GM12873 (cell line): Measurements from ENCODE around the gene DSC1.

Source experiments
- CTCF ChIP-seq: IDR thresholded peaks from 2 replicates; pipeline ENCODE4 v1.5.1; 2012; ENCODE audit warnings: low read depth, mild to moderate bottlenecking, moderate library complexity, low read length, control low read depth; ENCODE audit not compliant: insufficient read depth; ENCODE audit errors: missing control alignments

DSC1 gene

DNA sequence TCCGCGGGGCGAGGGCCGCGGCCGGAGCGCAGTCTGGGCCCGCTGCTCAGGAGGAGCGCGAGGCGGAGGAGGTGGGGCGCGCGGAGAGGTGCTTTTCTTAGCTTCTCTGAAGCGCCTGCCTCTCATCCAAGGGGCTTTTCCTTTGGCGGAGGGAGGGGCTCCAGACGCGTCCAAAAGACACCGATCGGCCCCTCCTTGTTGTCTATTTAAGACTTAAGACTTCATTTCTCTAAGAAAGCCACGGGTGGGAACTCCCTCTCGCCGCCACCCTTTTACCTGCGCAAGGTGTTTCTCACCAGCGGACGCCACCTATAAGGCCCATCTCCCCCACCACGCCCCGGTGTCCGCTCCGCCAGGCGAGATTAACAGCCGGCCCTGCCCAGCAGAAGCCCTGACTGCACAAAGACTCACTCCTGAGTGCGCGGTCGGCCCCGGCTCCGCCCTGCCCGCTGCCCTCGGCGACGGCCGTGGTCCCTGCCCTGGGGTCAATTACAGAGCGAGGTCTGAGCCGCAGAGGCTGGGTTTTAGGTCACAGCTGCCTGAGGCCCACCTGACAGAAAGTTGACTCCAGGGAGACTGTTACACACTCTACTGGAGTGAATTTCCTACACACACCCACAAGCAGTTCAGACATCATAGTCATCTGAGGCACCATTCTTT is 60.5 kb downstream of the DSC1 start, which contains the start of gene DSC2:
Gene DSC2, minus strand, starts transcription at position 397 of the 660 bp plus-strand sequence. CDS start 450 bp downstream, outside the sequence.
- no peak for TF ChIP-seq CTCF

GRCh38 chr18:31101183-31102024 is 61.3 kb downstream of the DSC1 start:
- no peak for TF ChIP-seq CTCF

- TF ChIP-seq CTCF, result no peak
Measured at GRCh38 chr18:31100436-31101182, 62.0 kb downstream of the DSC1 start.

DNA sequence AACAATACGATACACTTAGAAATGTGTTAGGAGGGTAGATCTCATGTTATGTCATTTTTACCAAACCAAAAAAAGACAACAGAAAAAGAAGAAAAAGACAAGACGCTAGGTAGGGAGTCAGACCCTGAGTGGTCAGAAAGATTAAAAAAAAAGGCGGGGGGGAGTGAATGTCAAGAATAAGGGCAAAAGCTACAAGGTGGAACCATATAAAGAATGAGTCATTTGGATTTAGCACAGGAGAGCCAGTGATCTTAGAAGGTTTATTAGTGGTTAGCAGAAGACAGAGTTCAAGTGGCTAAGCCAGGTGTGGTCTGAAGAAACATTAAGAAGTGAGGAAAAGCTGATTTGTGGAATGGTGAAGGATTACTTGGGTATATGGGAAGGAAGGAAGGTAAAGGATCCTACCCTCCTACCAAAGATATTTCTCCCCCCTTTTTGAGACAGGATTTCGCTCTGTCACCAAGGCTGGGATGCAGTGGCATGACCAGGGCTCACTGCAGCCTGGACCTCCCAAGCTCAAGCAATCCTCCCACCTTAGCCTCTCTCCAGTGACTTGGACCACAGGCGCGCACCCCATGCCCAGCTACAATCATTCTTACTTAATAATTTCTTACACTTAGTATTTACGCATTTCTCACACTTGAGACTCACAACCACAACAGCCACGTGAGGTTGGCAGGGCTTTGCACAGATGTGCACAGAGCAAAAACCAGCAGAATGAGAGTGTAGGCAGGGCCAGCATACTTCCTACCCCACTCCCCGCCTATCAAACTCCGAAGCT is 63.0 kb downstream of the DSC1 start:
- TF ChIP-seq CTCF, result no peak

GRCh38 chr18:31098878-31099277 is 63.8 kb downstream of the DSC1 start:
- TF ChIP-seq CTCF, result no peak

GRCh38 chr18:31097666-31098065 is 65.0 kb downstream of the DSC1 start:
- TF ChIP-seq CTCF, result no peak
